Embryonic facial prominence (tissue), 1 donor: ENCODE data around the gene PITPNC1.

Experiments used
- DNase-seq: peaks from one replicate; pipeline ENCODE4 v3.0.0-alpha.2; 2016; ENCODE audit errors: extremely low spot score

PITPNC1 gene

GRCh38 chr17:67434061-67434525, 57.0 kb downstream of the PITPNC1 start:
- no peak for DNase-seq

DNA sequence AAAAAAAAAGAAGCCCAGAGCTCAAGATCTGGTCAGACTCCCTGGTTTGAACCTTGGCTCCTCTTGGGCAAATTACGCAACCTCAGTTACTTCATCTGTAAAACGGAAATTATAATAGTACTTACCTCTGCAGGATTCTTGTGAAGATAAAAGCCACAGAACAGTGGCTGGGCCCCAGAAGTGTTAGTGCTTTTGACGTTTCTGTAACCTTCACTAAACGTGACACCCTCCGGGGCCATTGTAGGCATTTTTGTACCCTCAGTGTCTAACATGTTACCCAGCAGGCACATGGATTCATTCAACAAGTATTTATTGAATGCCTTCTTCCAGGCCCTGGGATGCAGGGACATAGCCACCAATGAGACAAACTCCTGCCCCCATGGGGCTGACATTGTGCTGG, 58.0 kb downstream of the PITPNC1 start:
- no peak for DNase-seq

DNA sequence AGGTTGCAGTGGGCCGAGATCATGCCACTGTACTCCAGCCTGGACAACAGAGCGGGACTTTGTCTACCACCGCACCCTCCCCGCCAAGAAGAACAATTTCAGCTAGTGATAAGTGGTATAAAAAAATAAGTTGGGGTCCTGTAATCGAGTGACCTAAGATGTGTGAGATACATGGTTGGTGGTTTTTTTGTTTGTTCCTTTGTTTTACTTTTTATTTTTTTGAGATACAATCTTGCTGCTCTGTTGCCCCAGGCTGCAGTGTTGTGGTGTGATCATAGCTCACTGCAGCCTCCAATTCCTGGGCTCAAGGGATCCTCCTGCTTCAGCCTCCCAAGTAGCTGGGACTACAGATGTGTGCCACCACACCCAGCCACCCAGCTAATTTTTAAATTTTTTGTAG, 58.7 kb downstream of the PITPNC1 start:
- DNase-seq, result no peak

DNA sequence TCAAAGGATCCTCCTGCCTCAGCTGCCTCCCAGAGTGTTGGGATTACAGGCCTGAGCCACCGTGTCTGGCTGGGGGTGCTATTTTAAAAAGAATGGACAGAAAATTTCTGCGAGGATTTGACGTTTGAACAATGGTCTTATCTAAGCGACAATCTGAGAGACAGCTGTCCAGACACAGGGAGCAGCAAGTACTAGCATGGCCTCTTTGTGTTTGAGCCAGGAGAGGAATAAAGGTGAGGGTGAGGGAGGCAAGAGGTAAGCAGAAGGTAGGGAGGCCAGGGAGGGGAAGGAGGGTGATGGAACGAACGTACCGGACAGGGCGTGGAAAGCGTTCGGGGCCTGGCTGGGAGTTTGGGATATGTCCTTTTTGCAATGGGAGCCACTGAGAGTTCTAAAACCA, 59.2 kb downstream of the PITPNC1 start:
- DNase-seq, result no peak

DNA sequence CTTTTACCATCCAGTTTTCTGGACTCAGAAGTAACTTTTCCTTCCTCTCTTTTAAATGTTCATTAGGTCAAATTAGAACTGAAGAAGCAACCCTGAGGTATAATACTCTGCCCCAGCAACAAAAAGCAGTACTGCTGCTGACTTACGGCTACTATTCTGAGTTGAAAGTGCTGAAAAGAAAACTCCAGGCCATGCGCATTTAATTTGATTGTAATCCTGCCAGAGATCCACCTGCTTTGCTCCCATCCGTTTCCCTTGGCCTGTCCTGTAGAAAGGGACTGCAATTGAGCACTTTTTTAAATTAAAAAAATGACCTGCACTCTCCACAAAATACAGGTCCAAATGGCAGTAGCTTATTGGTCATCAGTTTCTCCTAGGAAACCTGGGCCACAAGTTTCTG, 61.6 kb downstream of the PITPNC1 start:
- DNase-seq, result no peak

DNA sequence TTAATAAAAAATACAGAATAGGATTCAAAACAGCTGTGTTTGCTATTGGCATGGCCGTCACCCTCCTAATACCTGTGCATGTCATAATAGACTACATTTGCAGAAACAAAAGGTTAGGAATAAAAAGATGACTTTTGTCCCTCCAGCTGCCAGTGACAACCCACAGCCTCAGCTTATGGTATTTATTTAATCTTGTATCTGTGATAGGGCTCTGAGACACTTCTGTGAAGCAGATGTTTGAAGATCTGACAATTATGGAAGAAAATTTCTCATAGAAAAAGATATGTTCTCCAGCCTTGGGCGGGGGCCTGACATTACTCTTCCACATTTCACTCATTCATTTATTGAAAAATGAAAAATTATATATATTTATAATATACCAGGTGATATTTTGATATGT, 62.2 kb downstream of the PITPNC1 start:
- DNase-seq, result no peak

DNA sequence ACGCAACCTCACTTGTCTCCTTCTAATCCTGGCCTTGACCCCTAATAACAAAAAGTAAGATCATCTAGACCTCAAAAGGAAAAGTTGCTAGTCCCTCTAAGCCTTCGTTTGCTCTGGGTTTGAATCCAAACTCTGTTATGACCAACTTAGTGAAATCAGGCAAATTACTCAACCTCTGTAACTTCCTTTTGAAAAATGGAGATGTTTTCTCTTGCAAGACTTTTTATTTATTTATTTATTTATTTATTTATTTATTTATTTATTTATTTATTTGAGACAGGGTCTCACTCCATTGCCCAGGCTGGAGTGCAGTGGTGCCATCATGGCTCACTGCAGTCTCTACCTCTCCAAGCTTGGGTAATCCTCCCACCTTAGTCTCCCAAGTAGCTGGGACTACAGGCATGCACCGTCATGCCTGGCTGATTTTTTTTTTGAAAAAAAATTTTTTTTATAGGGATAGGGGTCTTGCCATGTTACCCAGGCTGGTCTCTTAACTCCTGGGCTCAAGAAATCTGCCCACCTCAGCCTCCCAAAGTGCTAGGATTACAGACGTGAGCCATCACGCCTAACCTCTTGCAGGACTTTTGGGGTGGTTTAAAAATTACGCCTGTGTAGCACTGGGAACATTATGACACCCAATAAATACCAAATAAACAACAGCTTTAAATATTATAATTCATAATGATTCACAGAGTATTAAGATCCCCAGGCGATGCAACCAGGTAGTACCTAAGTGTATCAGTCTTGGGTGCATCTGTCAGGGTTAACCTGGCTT, 63.4 kb downstream of the PITPNC1 start:
- DNase-seq, result no peak

- DNase-seq, result no peak
These were observed 64.2 kb downstream of the PITPNC1 start for GRCh38 chr17:67441052-67441895.

- no peak for DNase-seq
These were observed 64.8 kb downstream of the PITPNC1 start for GRCh38 chr17:67441896-67442219.

DNA sequence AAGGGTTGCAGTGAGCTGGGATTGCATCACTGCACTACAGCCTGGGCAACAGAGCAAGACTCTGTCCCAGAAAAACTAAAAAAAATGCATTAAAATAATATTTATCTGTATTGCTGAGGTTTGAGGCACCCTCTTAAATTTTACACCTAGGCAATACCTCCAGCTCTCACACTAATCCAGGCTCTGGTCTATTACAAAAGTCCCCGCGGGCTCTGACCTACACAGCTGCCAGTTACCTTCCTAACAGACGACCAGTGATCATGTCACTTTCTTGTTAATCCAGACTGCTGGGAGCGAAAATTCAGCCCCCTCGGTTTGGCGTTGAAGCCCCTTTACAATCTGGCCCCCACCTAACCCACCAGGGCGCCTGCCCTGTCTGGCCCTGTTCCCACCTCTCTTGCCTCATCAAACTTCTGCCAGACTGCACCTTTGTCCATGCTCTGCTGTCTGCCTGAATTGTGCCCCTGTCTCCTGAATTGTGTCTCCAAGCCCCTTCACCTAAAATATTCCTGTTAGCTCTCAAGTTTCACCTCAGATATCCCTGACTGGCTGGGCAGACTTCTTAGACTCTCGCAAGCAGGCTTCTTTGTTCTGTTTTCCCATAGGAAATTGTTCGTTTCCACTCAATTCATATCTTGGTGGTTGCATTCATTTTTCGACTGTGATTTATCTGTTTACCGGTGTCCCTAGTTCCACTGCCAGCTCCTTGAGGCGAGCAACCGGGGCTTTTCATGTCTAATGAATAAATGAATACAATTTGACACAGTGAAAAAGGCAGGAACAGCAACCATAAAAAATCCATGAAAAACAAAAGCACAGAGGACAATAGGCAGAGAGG, 65.9 kb downstream of the PITPNC1 start:
- no peak for DNase-seq

GRCh38 chr17:67443931-67444595, 67.0 kb downstream of the PITPNC1 start:
- DNase-seq, result peak; percentile 22

- DNase-seq, result no peak
These were observed 71.4 kb downstream of the PITPNC1 start for GRCh38 chr17:67448449-67448848.

GRCh38 chr17:67449065-67449464, 72.0 kb downstream of the PITPNC1 start:
- DNase-seq, result no peak

- no peak for DNase-seq
These were observed 73.0 kb downstream of the PITPNC1 start for GRCh38 chr17:67449845-67450755.

- no peak for DNase-seq
These were observed 75.8 kb downstream of the PITPNC1 start for GRCh38 chr17:67452681-67453554.

GRCh38 chr17:67456103-67456502, 79.0 kb downstream of the PITPNC1 start:
- DNase-seq, result no peak

DNA sequence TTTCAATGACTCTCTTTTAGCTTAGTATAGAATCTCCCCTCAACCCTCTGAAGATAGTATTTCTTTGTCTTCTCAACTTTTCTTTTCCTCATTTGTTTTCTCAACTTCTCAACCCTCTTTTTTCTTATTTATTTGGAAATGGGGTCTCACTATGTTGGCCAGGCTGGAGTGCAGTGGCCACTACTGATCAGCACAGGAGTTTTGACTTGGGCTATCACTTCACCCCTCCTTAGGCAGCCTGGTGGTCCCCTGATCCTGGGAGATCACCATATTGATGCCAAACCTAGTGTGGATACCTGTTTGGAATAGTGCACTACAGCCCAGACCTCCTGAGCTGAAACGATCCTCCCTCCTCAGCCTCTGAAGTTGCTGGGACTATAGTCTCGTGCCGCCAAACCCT, 79.8 kb downstream of the PITPNC1 start:
- no peak for DNase-seq

DNA sequence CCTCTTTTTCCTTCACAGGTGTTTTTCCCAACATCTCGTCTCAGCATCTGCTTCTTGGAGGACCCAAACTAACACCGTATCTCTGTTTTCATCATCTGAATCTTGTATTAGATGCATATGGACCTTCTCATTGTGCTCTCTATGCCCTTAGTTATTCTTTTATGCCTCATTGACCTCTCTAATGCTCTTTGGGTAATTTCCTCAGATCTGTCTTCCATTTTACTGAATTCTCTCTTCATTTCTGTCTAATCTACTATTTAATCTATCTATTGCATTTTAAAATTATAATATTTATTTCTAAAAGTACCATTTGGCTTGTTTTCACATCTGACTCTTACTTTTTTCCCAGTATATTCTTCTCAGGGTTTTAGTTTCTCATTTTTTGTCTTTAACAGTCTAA, 81.1 kb downstream of the PITPNC1 start:
- DNase-seq, result no peak

GRCh38 chr17:67459985-67460384, 82.9 kb downstream of the PITPNC1 start:
- no peak for DNase-seq
